ENCODE data around the gene SURF2.

Gene SURF2

GRCh38 chr9:133401588-133401987 lies 45.2 kb downstream of the SURF2 start:
- DNase-seq (ENCODE audit: low spot score) = no peak

- DNase-seq (ENCODE audit: low spot score) = no peak
These were observed 46.3 kb downstream of the SURF2 start for GRCh38 chr9:133402689-133403088.

- DNase-seq (ENCODE audit: low spot score) = peak; percentile 80
These were observed 47.6 kb downstream of the SURF2 start for GRCh38 chr9:133403766-133404453.

GRCh38 chr9:133404454-133405002 lies 48.2 kb downstream of the SURF2 start:
- no peak for DNase-seq (ENCODE audit: low spot score)

GRCh38 chr9:133405508-133406438 lies 49.4 kb downstream of the SURF2 start:
- DNase-seq (ENCODE audit: low spot score) = no peak

- peak; percentile 87 for DNase-seq (ENCODE audit: low spot score)
These were observed 50.3 kb downstream of the SURF2 start for GRCh38 chr9:133406480-133407307.

GRCh38 chr9:133408042-133408441 lies 51.7 kb downstream of the SURF2 start:
- no peak for DNase-seq (ENCODE audit: low spot score)
